Endothelial cell of umbilical vein (primary cell): ENCODE measurements around the gene PNPLA2. TPM values are rescaled to one million over a fixed set of nuclear protein-coding genes. Genes with fewer than 3 reads are reported as not detected.

ENCODE experiments used
- BruUV-seq: library from RNA; stranded (reverse); fragments of 400-500 nt; replicated peaks from 2 replicates; lab custom pipeline; 2021; lab: Mats Ljungman, UMichigan
- CTCF ChIA-PET: fragments of 300-600, 350-600 bp; sonication (Branson Sonifier 250); formaldehyde crosslinking; loops from one replicate; lab custom pipeline; 2021; ENCODE audit warnings: antibody characterized with exemption, inconsistent platforms; lab: Charles Lee
- POLR2A ChIA-PET: fragments of 300-600, 350-600 bp; sonication (Branson Sonifier 250); formaldehyde crosslinking; loops from one replicate; lab custom pipeline; 2021; ENCODE audit warnings: antibody characterized with exemption, inconsistent platforms; lab: Charles Lee
- DNase-seq: peaks from one replicate; pipeline ENCODE4 v3.0.0-alpha.2; 2011; ENCODE audit warnings: low read depth, low spot score
- FAIRE-seq: peaks from 2 replicates; lab custom pipeline; 2011; peaks lifted over from hg19 to GRCh38; lab: Jason Lieb, UNC
- H2AFZ ChIP-seq: 2 replicates; pipeline ENCODE4 v1.6.0; 2012; ENCODE audit warnings: low read depth, low read length, control low read depth, inconsistent platforms
- H3K27ac ChIP-seq: 2 replicates; pipeline ENCODE4 v1.5.1; 2011; ENCODE audit warnings: low read depth, mild to moderate bottlenecking, control low read depth, low read length, moderate library complexity; ENCODE audit not compliant: insufficient read depth
- H3K27me3 ChIP-seq, 2 experiments: 2 replicates each; pipeline versions ENCODE4 v1.6.0 to v1.6.1; 2011; ENCODE audit warnings: low read length in 2 of 2, mixed read lengths in 1 of 2; ENCODE audit not compliant: control insufficient read depth in 2 of 2, insufficient read depth in 2 of 2
- H3K36me3 ChIP-seq, 2 experiments: 2 replicates in 1 of 2; 3 replicates in 1 of 2; pipeline ENCODE4 v1.5.1; 2011; ENCODE audit warnings: low read length in 2 of 2, mild to moderate bottlenecking in 1 of 2, moderate library complexity in 1 of 2; ENCODE audit not compliant: control insufficient read depth in 2 of 2, insufficient read depth in 2 of 2; ENCODE audit errors: extremely low read depth in 1 of 2
- H3K4me1 ChIP-seq: 3 replicates; pipeline ENCODE4 v1.5.1; 2011; ENCODE audit warnings: mild to moderate bottlenecking, low read length; ENCODE audit not compliant: control insufficient read depth, insufficient read depth; ENCODE audit errors: extremely low read depth
- H3K4me2 ChIP-seq: 2 replicates; pipeline ENCODE4 v1.6.1; 2011; ENCODE audit warnings: low read length, control low read depth, mixed read lengths; ENCODE audit not compliant: insufficient read depth
- H3K4me3 ChIP-seq, 3 experiments: fragments of 200-600 bp in 1 of 3; sonication (generic), shearing (Covaris generic) in 1 of 3; replicated peaks in 1 of 3; 2 replicates each; pipeline ENCODE4 v1.5.1; 2011 to 2016; ENCODE audit warnings: control low read depth in 3 of 3, low read length in 3 of 3, mild to moderate bottlenecking in 2 of 3, inconsistent platforms in 1 of 3, low read depth in 1 of 3, moderate library complexity in 1 of 3; ENCODE audit not compliant: insufficient read depth in 1 of 3
- H3K79me2 ChIP-seq: 2 replicates; pipeline ENCODE4 v1.6.0; 2012; ENCODE audit warnings: low read length, inconsistent platforms; ENCODE audit not compliant: control insufficient read depth, insufficient read depth
- H3K9ac ChIP-seq: replicated peaks from 2 replicates; pipeline ENCODE3; 2011; ENCODE audit warnings: low read length, control low read depth; ENCODE audit not compliant: insufficient read depth; ENCODE audit errors: extremely low read depth
- H3K9me1 ChIP-seq: replicated peaks from 3 replicates; pipeline ENCODE4 v1.6.0; 2011; ENCODE audit warnings: mild to moderate bottlenecking, low read length; ENCODE audit not compliant: control insufficient read depth, insufficient read depth; ENCODE audit errors: extremely low read depth
- H3K9me3 ChIP-seq: replicated peaks from 2 replicates; pipeline ENCODE4 v1.5.1; 2012; ENCODE audit warnings: low read length, inconsistent platforms; ENCODE audit not compliant: control insufficient read depth, insufficient read depth
- H4K20me1 ChIP-seq: replicated peaks from 2 replicates; pipeline ENCODE3; 2011; ENCODE audit warnings: mild to moderate bottlenecking, low read length; ENCODE audit not compliant: control insufficient read depth, insufficient read depth; ENCODE audit errors: extremely low read depth
- CTCF ChIP-seq, 2 donors: IDR thresholded peaks; 1 replicate in 1 of 2; 2 replicates in 1 of 2; pipeline ENCODE4 v1.5.1; 2011; ENCODE audit warnings: low read length in 2 of 2, mild to moderate bottlenecking in 2 of 2, moderate library complexity in 2 of 2, control low read depth in 1 of 2, inconsistent platforms in 1 of 2, low read depth in 1 of 2; ENCODE audit not compliant: insufficient read depth in 1 of 2; ENCODE audit errors: extremely low read depth in 1 of 2
- EZH2 ChIP-seq: IDR thresholded peaks from 2 replicates; pipeline ENCODE4 v1.6.1; 2012; ENCODE audit warnings: borderline replicate concordance, low read depth, mild to moderate bottlenecking, moderate library complexity, low read length, inconsistent platforms; ENCODE audit not compliant: severe bottlenecking
- FOS ChIP-seq: IDR thresholded peaks from 2 replicates; pipeline ENCODE4 v1.6.1; 2011; ENCODE audit warnings: mild to moderate bottlenecking, low read length, moderate library complexity, borderline replicate concordance; ENCODE audit not compliant: insufficient read depth
- GATA2 ChIP-seq: IDR thresholded peaks from 2 replicates; pipeline ENCODE4 v1.7.0; 2011; ENCODE audit warnings: low read depth, mild to moderate bottlenecking, moderate library complexity, mixed read lengths, low read length; ENCODE audit not compliant: insufficient read length, insufficient read depth
- JUN ChIP-seq: IDR thresholded peaks from 2 replicates; pipeline ENCODE4 v1.6.1; 2011; ENCODE audit warnings: borderline replicate concordance, low read depth; ENCODE audit not compliant: insufficient read length, insufficient read depth
- MAX ChIP-seq: IDR thresholded peaks from 2 replicates; pipeline ENCODE4 v1.6.1; 2011; ENCODE audit not compliant: insufficient read depth, insufficient read length
- MYC ChIP-seq: IDR thresholded peaks from one replicate; pipeline ENCODE4 v1.6.1; 2011; ENCODE audit warnings: mild to moderate bottlenecking, low read depth, low read length
- POLR2A ChIP-seq: IDR thresholded peaks from 2 replicates; pipeline ENCODE4 v1.6.1; 2012; ENCODE audit warnings: low read depth, mild to moderate bottlenecking, control low read depth, low read length
- POLR2AphosphoS5 ChIP-seq: IDR thresholded peaks from 2 replicates; pipeline ENCODE4 v1.6.1; 2012; ENCODE audit warnings: low read depth, mild to moderate bottlenecking, control low read depth, low read length, moderate library complexity; ENCODE audit not compliant: insufficient read depth
- dilution Hi-C: fragments of 300-500 bp; cut with MboI; formaldehyde crosslinking; loops from one replicate; pipeline ENCODE4 v1.15.0; 2019; ENCODE audit warnings: low sequenced_read_pairs; ENCODE audit not compliant: extremely low pct_ligation_motif_present
- intact Hi-C: fragments of 100-400 bp; cut with micrococcal nuclease; formaldehyde crosslinking; loops from one replicate; pipeline ENCODE4 v1.10.0; 2022
- polyA plus RNA-seq, 4 experiments: library from polyadenylated mRNA; depleted of rRNA in 3 of 4; stranded (reverse) in 3 of 4; unstranded in 1 of 4; fragments of >200 nt; gene quantifications; 2 replicates each; pipeline versions ENCODE4 v1.2.1 to v1.2.3, GENCODE V29; 2011 to 2012; ENCODE audit warnings: missing spikeins in 1 of 4
- total RNA-seq: library from RNA; stranded (reverse); gene quantifications from 2 replicates; pipeline ENCODE4 v1.2.3, GENCODE V29; 2021

The PNPLA2 gene
- total and polyA plus RNA-seq, 2 donors (not counting 3 experiments of a cell fraction or from before 2014, with no cell fraction given): 73.1 to 75.6 TPM

DNA sequence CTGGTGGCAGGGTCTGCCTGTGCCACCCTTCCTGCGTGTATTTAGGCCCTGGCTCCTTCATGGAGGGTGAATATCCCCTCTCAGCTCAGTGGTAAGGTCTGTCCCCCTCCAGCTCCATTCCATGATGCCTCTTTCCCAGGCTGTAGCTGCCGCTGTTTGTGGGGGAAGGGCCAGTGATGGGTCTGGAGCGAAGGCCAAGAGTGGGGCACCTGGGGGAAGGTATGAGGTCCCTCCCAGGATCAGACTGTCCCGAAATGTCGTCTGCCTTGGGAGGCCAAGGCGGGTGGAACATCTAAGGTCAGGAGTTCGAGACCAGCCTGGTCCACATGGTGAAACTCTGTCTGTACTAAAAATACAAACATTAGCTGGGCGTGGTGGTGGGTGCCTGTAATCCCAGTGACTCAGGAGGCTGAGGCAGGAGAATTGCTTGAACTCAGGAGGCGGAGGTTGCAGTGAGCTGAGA lies 15.2 kb downstream of the PNPLA2 start:
- FAIRE-seq (peak; percentile 69), DNase-seq (peak; percentile 38)
- Histone ChIP-seq H3K4me1 (peaks cover 44% of the 10 kb centered on the region), H3K27me3 (no peaks in the 10 kb centered on the region), H3K9ac (peak overlapping the region; percentile 85), H3K4me2 (peak overlapping the region; percentile 75), H3K79me2 (peaks cover 39% of the 10 kb centered on the region), H2AFZ (no peak overlapping the region), H3K36me3 (peaks cover 16 to 27% of the 10 kb centered on the region in 2 experiments), H3K9me1 (no peaks in the 10 kb centered on the region), H3K27ac (peak overlapping the region; percentile 79), H3K4me3 (peak overlapping the region; percentile 50 to 70 (median 67)), H4K20me1 (no peaks in the 10 kb centered on the region), H3K9me3 (no peaks in the 10 kb centered on the region)
- TSS peak; percentile 11 for BruUV-seq
- dilution Hi-C loops (no loop called here), intact Hi-C loops (loop anchor here (2.0 kb wide), 1 partner anchor 15 kb away; the partner anchor contains the start of gene PNPLA2)
- CTCF ChIA-PET: interaction anchor here (1.3 to 2.9 kb wide), 4 partner anchors 10 to 29 kb away, joined by 3 to 19 read pairs (median 8); partner anchors contain the start of genes PIDD1, PNPLA2 and TSPAN4
- TF ChIP-seq CTCF (IDR thresholded peaks at IDR 0.05; ENCODE audit: extremely low read depth in 1 of 2, insufficient read depth in 1 of 2, low read depth in 1 of 2, low read length in 2 of 2) (no peak), POLR2AphosphoS5 (no peak), POLR2A (no peak), EZH2 (no peak), JUN (no peak), GATA2 (no peak), FOS (no peak), MAX (no peak), MYC (no peak)
- POLR2A ChIA-PET: interaction anchor here (0.8 to 3.3 kb wide), 4 partner anchors 10 to 37 kb away, joined by 3 to 25 read pairs (median 10); partner anchors contain the start of genes PNPLA2, POLR2L and TSPAN4
